Raji (cell line): ENCODE measurements around the gene LINS1.
A peak's percentile ranks its signal among the peaks of the same experiment; 100 is the strongest.

Experiments used
- POLR2A ChIP-seq: IDR thresholded peaks from 2 replicates; pipeline ENCODE4 v1.6.1; 2011; ENCODE audit warnings: low read depth, low read length, control low read depth; ENCODE audit not compliant: insufficient read depth

Gene LINS1

GRCh38 chr15:100602064-100602822, at the start of gene LINS1, which contains the start of gene ASB7:
TSS of gene LINS1 (minus strand) at chr15:100602184. CDS start at chr15:100580842, 21,342 bp downstream.
TSS of gene ASB7 (plus strand) at chr15:100602589. CDS start at chr15:100612217, 9,628 bp downstream.
- TF ChIP-seq POLR2A = peak; percentile 66

- no peak for TF ChIP-seq POLR2A
These were observed 49.3 kb upstream of the LINS1 start for GRCh38 chr15:100651253-100651652.

DNA sequence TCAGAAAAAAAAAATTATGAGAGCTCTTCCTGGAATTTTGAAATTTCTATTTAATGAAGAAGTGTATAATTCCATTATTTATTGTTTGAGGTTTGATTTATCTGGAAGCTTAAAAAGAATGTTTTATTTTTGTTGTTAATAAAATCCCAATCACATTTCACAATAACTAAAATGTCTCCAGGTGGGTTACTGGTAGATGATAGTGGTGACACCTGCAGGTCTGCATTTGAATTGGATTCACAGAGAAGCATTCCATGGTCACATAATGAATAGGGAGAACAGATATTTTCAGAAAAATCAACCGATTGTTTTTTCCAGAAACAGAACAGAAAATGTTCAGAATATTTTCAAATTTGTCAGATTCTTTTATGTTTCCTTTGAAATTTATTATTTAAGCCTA, 48.7 kb upstream of the LINS1 start:
- TF ChIP-seq POLR2A = no peak

- no peak for TF ChIP-seq POLR2A
These were observed 47.0 kb upstream of the LINS1 start for GRCh38 chr15:100648951-100649350.

DNA sequence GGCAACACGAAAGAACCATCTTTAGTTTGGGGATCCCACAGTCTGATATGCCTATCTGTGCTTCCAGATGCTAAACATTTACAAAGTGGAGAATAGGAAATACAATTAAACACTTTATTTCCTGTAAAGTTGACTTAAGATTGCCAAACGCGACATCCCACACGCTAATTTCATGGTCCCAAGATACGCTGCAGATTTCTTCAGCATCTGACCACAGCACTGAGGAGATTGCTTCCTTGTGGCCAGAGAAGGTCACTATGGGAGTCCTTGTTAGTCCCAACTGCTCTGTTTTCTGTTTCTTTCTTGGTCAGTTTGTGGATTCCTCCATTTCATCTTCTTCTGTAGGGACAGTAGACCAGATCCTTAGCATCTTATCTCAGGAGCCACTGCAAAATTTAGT, 43.7 kb upstream of the LINS1 start:
- no peak for TF ChIP-seq POLR2A

DNA sequence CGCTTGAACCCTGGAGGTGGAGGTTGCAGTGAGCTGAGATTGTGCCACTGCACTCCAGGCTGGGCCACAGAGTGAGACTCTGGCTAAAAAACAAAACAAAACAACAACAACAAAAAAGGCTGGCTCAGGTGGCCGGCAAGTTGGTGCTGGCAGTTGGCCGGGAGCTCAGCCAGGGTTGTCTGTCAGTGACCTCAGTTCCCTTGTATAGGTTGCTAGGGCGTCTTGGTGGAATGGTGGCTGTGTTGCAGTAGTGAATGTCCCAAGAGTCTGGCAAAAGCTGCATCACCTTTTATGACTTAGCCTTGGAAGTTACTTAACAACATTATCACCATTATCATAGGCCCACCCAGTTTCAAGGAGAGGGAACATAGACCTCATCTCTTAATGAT, 41.0 kb upstream of the LINS1 start:
- TF ChIP-seq POLR2A = no peak

DNA sequence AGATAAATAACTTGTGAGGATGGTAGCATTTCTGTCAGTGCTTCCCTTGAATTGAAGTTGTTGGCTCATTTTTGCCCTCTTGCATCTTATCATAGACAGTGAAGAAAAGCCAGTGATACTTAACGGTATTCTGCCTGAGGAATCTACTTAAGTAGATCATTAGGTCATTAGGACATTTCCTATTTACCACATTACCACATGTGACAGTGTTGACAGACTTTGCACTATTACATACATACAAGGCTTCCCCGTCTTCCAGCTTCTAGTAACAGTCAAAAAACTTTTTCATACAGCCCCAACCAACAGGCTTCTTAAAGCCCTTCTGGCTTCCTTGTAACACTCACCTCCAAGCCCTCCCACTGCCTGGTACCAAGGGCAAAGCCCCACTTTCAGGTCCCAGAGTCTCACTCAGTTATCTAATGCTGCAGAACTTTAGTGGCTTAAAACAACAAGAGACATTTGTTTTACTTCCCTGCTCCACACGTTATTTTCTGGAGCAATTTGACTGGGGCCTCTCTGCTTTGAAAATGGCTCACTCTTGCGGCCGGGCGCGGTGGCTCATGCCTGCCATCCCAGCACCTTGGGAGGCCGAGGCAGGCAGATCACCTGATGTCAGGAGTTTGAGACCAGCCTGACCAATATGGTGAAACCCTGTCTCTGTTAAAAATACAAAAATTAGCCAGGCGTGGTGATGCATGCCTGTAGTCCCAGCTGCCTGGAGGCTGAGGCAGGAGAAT, 40.4 kb upstream of the LINS1 start:
- TF ChIP-seq POLR2A = no peak

DNA sequence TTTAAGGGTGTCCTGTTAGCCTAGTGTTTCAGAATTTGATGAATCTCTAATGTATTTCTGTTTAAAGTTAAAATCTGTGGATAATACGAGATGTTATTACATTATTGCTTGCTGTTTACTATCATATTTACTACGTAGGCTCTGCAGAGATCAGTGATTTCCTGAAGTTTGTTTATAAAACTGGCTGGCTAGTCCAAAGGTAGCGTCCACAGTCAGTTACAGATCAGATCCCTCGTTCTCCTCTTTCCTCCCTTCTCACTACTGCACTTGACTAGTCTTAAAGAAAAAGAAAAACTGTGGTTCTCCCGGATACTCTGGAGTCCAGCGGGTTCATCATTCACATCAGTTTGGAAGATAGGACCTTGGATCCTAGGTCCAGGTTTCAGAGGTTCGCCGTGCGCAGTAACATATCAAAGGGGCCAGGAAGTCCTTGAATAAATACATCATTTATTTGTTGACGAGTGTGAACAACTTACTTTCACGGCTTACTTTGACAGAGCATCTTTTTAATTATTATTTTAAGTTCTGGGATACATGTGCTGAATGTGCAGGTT, 36.3 kb upstream of the LINS1 start:
- no peak for TF ChIP-seq POLR2A

- no peak for TF ChIP-seq POLR2A
These were observed 33.6 kb upstream of the LINS1 start for GRCh38 chr15:100635406-100636071.

DNA sequence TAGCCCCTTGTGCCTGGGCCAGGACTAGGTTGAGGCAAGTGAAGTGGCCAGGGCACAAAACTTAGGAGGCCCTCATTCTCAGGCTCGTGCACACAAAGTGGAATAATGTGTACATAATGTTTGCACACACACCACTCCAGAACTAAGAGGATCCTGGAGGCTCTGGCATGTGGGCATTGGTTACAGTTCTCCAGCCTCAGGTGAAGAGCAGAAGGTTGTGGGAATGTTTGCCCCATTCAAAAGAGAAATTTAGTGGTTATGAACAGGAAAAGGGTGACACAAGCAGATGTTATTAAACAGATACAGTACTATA, 31.7 kb upstream of the LINS1 start:
- no peak for TF ChIP-seq POLR2A

DNA sequence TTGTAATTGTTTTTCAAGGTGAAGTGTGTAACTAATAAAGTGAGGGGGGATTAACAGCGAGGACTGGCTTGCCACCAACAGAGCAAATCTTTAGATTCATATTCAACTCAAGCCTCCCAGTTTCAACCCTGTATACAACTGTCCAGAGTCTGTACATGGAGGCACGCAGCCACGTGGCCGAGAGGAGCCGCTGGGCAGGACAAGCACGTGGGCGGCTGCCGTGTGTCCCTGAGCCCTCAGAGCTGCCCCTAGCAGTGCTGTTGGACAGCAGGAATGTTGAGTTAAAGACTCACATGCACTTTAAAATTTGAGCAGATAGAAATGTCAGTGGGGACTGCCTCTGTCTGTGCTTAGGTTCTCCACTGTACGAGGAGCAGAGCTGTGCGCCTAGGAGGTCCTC, 29.8 kb upstream of the LINS1 start:
- TF ChIP-seq POLR2A = no peak

- no peak for TF ChIP-seq POLR2A
These were observed 26.8 kb upstream of the LINS1 start for GRCh38 chr15:100628746-100629145.

DNA sequence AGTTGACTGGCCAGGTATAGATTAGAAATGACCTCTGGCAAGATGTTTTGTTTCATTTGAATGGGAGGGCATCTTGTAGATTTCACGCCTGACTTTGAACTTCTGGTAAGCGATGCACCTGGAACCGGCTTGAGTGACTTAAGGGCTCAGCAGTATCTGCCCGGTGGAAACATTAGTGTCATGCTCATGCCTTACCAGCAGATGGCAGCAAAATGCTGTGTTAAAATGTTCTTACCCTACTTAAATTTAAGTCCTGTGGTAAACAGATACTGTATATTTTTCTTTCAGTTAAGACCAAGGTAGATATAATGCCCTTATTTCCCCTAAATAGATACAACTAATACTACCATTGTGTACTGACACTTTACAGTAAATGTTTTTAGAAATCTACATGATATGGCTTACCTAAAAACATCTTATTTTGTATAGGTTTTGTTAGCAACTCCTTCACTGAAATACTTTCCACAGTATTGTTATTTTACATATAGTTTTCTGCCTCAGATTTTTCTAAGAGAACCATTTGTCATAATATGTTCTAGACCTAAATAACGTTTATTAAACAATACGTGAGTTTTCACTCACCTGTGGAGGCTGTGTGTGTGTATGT, 25.9 kb upstream of the LINS1 start:
- TF ChIP-seq POLR2A = no peak

GRCh38 chr15:100623301-100623700, 21.3 kb upstream of the LINS1 start:
- TF ChIP-seq POLR2A = no peak

- TF ChIP-seq POLR2A = no peak
These were observed 14.7 kb upstream of the LINS1 start for GRCh38 chr15:100616700-100617099.

DNA sequence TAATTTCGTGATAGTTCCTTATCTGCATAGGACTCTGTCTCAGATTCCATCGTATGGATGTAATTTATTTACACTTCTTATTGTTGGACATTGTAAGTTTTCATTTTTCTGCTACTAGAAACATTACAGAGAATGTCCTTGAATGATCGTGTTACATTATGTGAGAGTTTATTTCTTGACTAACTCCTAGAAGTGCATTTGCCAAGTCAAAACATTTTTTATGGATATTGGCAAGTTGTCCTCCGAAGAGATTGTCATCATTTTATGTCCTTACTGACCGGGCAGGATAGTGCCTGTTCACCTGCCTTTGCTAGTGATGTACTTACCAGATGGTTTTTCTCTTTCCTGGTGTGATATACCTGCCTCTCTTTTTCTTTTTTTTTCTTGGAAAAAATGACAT, 13.8 kb upstream of the LINS1 start:
- TF ChIP-seq POLR2A = no peak

DNA sequence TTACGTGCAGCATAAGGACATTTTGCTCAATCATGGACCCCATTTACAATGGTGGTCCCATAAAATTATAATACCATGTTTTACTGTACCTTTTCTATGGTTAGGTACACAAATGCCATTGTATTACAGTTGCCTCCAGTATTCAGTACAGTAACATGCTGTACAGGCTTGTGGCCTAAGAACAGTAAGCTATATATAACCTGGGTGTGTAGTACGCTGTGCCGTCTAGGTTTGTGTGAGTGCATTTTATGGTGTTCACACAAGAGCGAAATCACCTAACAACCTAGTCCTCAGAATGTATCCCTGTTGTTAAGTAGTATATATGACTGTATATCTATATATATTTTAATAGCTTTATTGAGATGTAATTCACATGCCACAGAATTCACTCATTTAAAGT, 12.9 kb upstream of the LINS1 start:
- TF ChIP-seq POLR2A = no peak
